Spleen (tissue), 11 donors: ENCODE data around the gene LRCH1. TPM values are rescaled to one million over a fixed set of nuclear protein-coding genes. Genes with fewer than 3 reads are reported as not detected.

ENCODE experiments used
- DNase-seq: peaks from one replicate; pipeline ENCODE4 v3.0.0-alpha.2; 2020
- H3K27ac ChIP-seq, 8 donors: fragments of 200-600 bp; sonication (generic) in 7 of 8; 1 replicate in 4 of 8; 2 replicates in 4 of 8; pipeline versions ENCODE4 v1.5.0 to v1.8.0; 2016 to 2021; ENCODE audit warnings: inconsistent platforms in 4 of 8, mild to moderate bottlenecking in 4 of 8, moderate library complexity in 1 of 8
- H3K27me3 ChIP-seq, 7 donors: fragments of 200-600 bp; sonication (generic) in 6 of 7; replicated peaks in 1 of 7; 1 replicate in 4 of 7; 2 replicates in 3 of 7; pipeline versions ENCODE4 v1.5.0 to v1.8.0; 2016 to 2021; ENCODE audit warnings: inconsistent platforms in 3 of 7, mild to moderate bottlenecking in 1 of 7
- H3K36me3 ChIP-seq, 6 donors: fragments of 200-600 bp; sonication (generic) in 5 of 6; 1 replicate in 4 of 6; 2 replicates in 2 of 6; pipeline versions ENCODE4 v1.5.0 to v1.8.0; 2016 to 2021; ENCODE audit warnings: inconsistent platforms in 2 of 6
- H3K4me1 ChIP-seq, 6 donors: fragments of 200-600 bp; sonication (generic) in 5 of 6; 1 replicate in 3 of 6; 2 replicates in 3 of 6; pipeline versions ENCODE4 v1.5.0 to v1.8.0; 2016 to 2021; ENCODE audit warnings: inconsistent platforms in 3 of 6
- H3K4me3 ChIP-seq, 8 donors: fragments of 200-600 bp; sonication (generic) in 7 of 8; 1 replicate in 4 of 8; 2 replicates in 4 of 8; pipeline versions ENCODE4 v1.5.0 to v1.8.0; 2016 to 2021; ENCODE audit warnings: inconsistent platforms in 4 of 8, mild to moderate bottlenecking in 4 of 8, moderate library complexity in 2 of 8
- H3K9me3 ChIP-seq, 8 donors: fragments of 200-600 bp; sonication (generic) in 7 of 8; 1 replicate in 4 of 8; 2 replicates in 4 of 8; pipeline versions ENCODE4 v1.5.0 to v1.8.0; 2016 to 2021; ENCODE audit warnings: inconsistent platforms in 4 of 8
- CTCF ChIP-seq, 11 experiments: fragments of 200-600 bp in 7 of 11; fragments of 450-650 bp in 4 of 11; sonication (generic) in 4 of 11; IDR thresholded peaks in 8 of 11; conservative IDR thresholded peaks in 3 of 11; 1 replicate in 7 of 11; 2 replicates in 4 of 11; pipeline versions ENCODE4 v1.4.0 to v1.8.0; 2016 to 2021; ENCODE audit warnings: antibody characterized with exemption in 11 of 11, inconsistent platforms in 4 of 11, mild to moderate bottlenecking in 1 of 11
- POLR2A ChIP-seq, 3 donors: fragments of 450-650 bp; IDR thresholded peaks; one replicate each; pipeline ENCODE4 v1.5.1; 2017; ENCODE audit warnings: antibody characterized with exemption in 3 of 3, mild to moderate bottlenecking in 1 of 3
- POLR2AphosphoS5 ChIP-seq, 3 donors: sonication (generic); formaldehyde crosslinking; IDR thresholded peaks; one replicate each; pipeline ENCODE4 v1.5.1; 2017; ENCODE audit warnings: antibody characterized with exemption in 3 of 3
- WGBS, 5 donors: extraction: QIAGEN DNeasy Blood & Tissue Kit in 3 of 5; methylation state at CpG; one replicate each; pipeline versions ENCODE4 v1.1.5 to v1.1.7; 2013 to 2018; 5-methylcytosine and 5-hydroxymethylcytosine counted together
- intact Hi-C: fragments of 100-400 bp; cut with DNase I; formaldehyde crosslinking; loops from one replicate; pipeline ENCODE4 v1.15.0; 2023; ENCODE audit warnings: low total_unique reads
- polyA plus RNA-seq, 3 donors: library from polyadenylated mRNA; stranded (reverse); fragments of 200-250 nt; gene quantifications; one replicate each; pipeline ENCODE4 v1.2.1, GENCODE V29; 2013
- total RNA-seq, 7 donors: library from RNA; depleted of rRNA in 3 of 7; stranded (reverse); fragments of >200 nt in 3 of 7; fragmentation: NEBNext Ultra II Directional in 4 of 7; extraction: Animal tissue kit (Norgen Biotek cat#: 25700) in 4 of 7; gene quantifications; one replicate each; pipeline versions ENCODE4 v1.1.0 to v1.2.1, GENCODE V29; 2016 to 2021
- donor health status: healthy with polysubstance abuse.
- donor health status: DM: no; HTN: no; CAD: no; lungs with moderate emphysema.
- donor health status: DM: no; HTN: no; CAD: no.
- donor health status: Bipolar disorder and iron deficiency.
- donor health status: healthy.
- donor health status: DM: no; HTN: no; CAD: no.
- donor health status: DM: yes; HTN: yes; CAD: no.

LRCH1 gene
- total and polyA plus RNA-seq, 10 donors: 7.4 to 41.6 (median 34.6) TPM

DNA sequence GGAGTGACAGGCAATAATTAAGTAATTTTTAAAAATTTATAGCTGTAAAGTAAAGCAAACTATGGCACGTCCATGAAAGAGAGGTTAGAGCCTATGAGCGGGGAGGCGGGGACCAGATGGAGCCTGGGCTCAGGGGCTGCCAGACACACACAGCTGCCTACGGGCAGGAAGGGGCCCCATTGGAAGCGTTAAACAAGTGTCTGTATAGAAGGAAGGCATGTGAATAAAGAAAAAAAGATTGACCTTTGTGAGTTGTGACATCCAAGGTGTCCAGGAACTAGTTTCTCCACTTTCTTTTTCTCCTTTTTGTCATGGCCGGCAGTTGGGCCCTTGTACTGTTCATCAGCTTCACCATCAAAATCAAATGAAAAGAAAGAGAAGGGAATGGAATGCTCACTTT lies 56.8 kb downstream of the LRCH1 start:
- Histone ChIP-seq H3K4me3 (no peak overlapping the region), H3K36me3 (no peaks in the 10 kb centered on the region), H3K4me1 (peaks cover 32 to 98% (median 70%) of the 10 kb centered on the region in 6 donors), H3K9me3 (no peaks in the 10 kb centered on the region), H3K27me3 (no peaks in the 10 kb centered on the region), H3K27ac (no peak overlapping the region)
- no peak for DNase-seq
- WGBS, 5 donors: 61 to 76% (median 66%) methylated on average over 6 of the region's 6 CpGs
- TF ChIP-seq POLR2A (IDR thresholded peaks at IDR 0.05): no peak
- intact Hi-C loops: no loop called here

GRCh38 chr13:46612267-46612666 lies 59.3 kb downstream of the LRCH1 start:
- Histone ChIP-seq H3K9me3 (no peaks in the 10 kb centered on the region), H3K27me3 (no peaks in the 10 kb centered on the region), H3K36me3 (no peaks in the 10 kb centered on the region), H3K4me1 (peaks cover 19 to 95% (median 66%) of the 10 kb centered on the region in 6 donors), H3K27ac (peak overlapping the region in 1 of 8 donors; percentile 28), H3K4me3 (no peak overlapping the region)
- no peak for DNase-seq
- intact Hi-C loops: no loop called here
- 62 to 72% (median 69%) methylated on average over 3 of the region's 3 CpGs for WGBS, 5 donors
- TF ChIP-seq POLR2A (IDR thresholded peaks at IDR 0.05) (no peak), CTCF (IDR thresholded peaks at IDR 0.05 in 8 of 11, conservative IDR thresholded peaks at IDR 0.05 in 3 of 11) (no peak), POLR2AphosphoS5 (IDR thresholded peaks at IDR 0.05) (no peak)

DNA sequence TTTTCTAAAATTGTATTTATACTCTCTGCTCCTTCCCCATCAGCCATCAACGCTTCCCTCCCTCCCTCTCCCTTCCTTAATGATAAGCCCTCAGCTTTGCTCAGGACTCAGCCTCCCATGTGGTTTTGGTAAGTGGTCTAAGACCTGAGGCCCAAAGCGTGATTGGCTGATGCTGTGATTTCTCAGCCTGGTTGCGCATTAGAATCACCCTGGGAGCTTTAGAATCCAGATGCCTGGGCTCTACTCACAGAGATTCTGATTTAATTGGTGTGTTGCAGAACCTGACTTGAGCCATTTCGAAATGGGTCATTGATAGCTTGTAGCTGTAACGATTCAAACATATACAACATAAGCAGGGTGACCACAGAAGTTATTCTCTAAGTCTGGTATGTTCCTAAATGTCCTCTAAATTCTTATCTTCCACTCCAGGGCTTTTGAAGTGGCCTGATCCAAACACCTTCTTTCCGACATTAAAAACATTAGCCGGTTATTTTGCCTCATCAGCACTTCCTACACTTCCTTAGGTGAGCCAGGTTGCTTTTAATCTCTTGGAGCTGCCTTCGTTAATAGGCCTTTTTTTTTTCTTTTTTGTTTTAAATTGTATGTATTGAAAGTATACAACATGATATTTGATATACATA lies 60.6 kb downstream of the LRCH1 start:
- Histone ChIP-seq H3K27ac (no peak overlapping the region), H3K9me3 (no peaks in the 10 kb centered on the region), H3K27me3 (no peaks in the 10 kb centered on the region), H3K36me3 (no peaks in the 10 kb centered on the region), H3K4me1 (peaks cover 8 to 95% (median 66%) of the 10 kb centered on the region in 6 donors), H3K4me3 (no peak overlapping the region)
- intact Hi-C loops: no loop called here
- no peak for TF ChIP-seq CTCF (IDR thresholded peaks at IDR 0.05 in 8 of 11, conservative IDR thresholded peaks at IDR 0.05 in 3 of 11)
- DNase-seq: no peak
- WGBS, 5 donors: 80 to 90% (median 85%) methylated on average over 8 of the region's 8 CpGs

- Histone ChIP-seq H3K36me3 (no peaks in the 10 kb centered on the region), H3K27ac (peak overlapping the region in 1 of 8 donors; percentile 43), H3K4me1 (peaks cover 7 to 95% (median 63%) of the 10 kb centered on the region in 6 donors), H3K4me3 (no peak overlapping the region), H3K9me3 (no peaks in the 10 kb centered on the region), H3K27me3 (no peaks in the 10 kb centered on the region)
- no peak for DNase-seq
- no peak for TF ChIP-seq POLR2AphosphoS5 (IDR thresholded peaks at IDR 0.05)
- no peak for TF ChIP-seq POLR2A (IDR thresholded peaks at IDR 0.05)
- no peak for TF ChIP-seq CTCF (IDR thresholded peaks at IDR 0.05 in 8 of 11, conservative IDR thresholded peaks at IDR 0.05 in 3 of 11)
- 77 to 85% (median 81%) methylated on average over 7 of the region's 7 CpGs for WGBS, 5 donors
- intact Hi-C loops: no loop called here
Measured at GRCh38 chr13:46614582-46614981, 61.6 kb downstream of the LRCH1 start.
